HG03097 (cell line): Measurements from ENCODE around the gene KRT83.
"Not testable (repeated sequence)": the region's sequence is repeated elsewhere in the genome, so short reads cannot be mapped to it uniquely, and the experiment has no call there.

ENCODE experiments used
- ATAC-seq: cut with Tn5 transposase; IDR thresholded peaks from one replicate; pipeline ENCODE4 v1.9.1; 2021; ENCODE audit not compliant: unreplicated experiment, low FRiP score

The KRT83 gene

GRCh38 chr12:52312086-52312485 is 9.1 kb downstream of the KRT83 start:
- no peak for ATAC-seq

- no peak for ATAC-seq
Observed at GRCh38 chr12:52311285-52311648, 9.9 kb downstream of the KRT83 start.

GRCh38 chr12:52310622-52311284 is 10.4 kb downstream of the KRT83 start:
- ATAC-seq = no peak

GRCh38 chr12:52308806-52309425 is 12.3 kb downstream of the KRT83 start:
- no peak for ATAC-seq

- no peak for ATAC-seq
Observed at GRCh38 chr12:52307836-52308805, 13.1 kb downstream of the KRT83 start.

GRCh38 chr12:52306731-52307130 is 14.5 kb downstream of the KRT83 start:
- ATAC-seq = no peak

- no peak for ATAC-seq
Observed at GRCh38 chr12:52305921-52306705, 15.1 kb downstream of the KRT83 start.

- peak; percentile 78 for ATAC-seq
Observed at GRCh38 chr12:52304941-52305411, 16.2 kb downstream of the KRT83 start.

GRCh38 chr12:52302242-52302914 is 18.8 kb downstream of the KRT83 start:
- ATAC-seq = not testable (repeated sequence)

GRCh38 chr12:52301721-52302120 is 19.5 kb downstream of the KRT83 start:
- not testable (repeated sequence) for ATAC-seq

GRCh38 chr12:52300796-52301691 is 20.2 kb downstream of the KRT83 start:
- ATAC-seq = no peak

- ATAC-seq = no peak
Observed at GRCh38 chr12:52298677-52299190, 22.5 kb downstream of the KRT83 start.

- no peak for ATAC-seq
Observed at GRCh38 chr12:52296572-52297215, 24.5 kb downstream of the KRT83 start.

- ATAC-seq = no peak
Observed at GRCh38 chr12:52295663-52296062, 25.5 kb downstream of the KRT83 start.

GRCh38 chr12:52294803-52295202 is 26.4 kb downstream of the KRT83 start:
- no peak for ATAC-seq

GRCh38 chr12:52293926-52294325 is 27.3 kb downstream of the KRT83 start:
- no peak for ATAC-seq

GRCh38 chr12:52291267-52291935 is 29.8 kb downstream of the KRT83 start, which contains the start of gene KRT81:
TSS of gene KRT81 (minus strand) at chr12:52291534. CDS start at chr12:52291465, 69 bp downstream.
- ATAC-seq = no peak
